CD4-positive, alpha-beta T cell treated with Interleukin-21 for 1 hour (primary cell): ENCODE measurements around the gene MED8.

Experiments used
- DNase-seq: peaks from one replicate; pipeline ENCODE4 v3.0.0-alpha.2; 2020

Gene MED8

GRCh38 chr1:43389326-43390313, at the start of gene MED8, which contains the start of gene SZT2:
TSS of gene MED8 (minus strand) at chr1:43389800. CDS start at chr1:43389764, 36 bp downstream.
TSS of gene SZT2 (plus strand) at chr1:43389899. CDS start at chr1:43389969, 70 bp downstream.
- peak; percentile 95 for DNase-seq

GRCh38 chr1:43438953-43439581, 49.5 kb upstream of the MED8 start:
- no peak for DNase-seq

GRCh38 chr1:43438576-43438952, 49.0 kb upstream of the MED8 start:
- no peak for DNase-seq

- DNase-seq: no peak
Observed at GRCh38 chr1:43438006-43438405, 48.4 kb upstream of the MED8 start.

- DNase-seq: no peak
Observed at GRCh38 chr1:43437031-43437973, 47.7 kb upstream of the MED8 start.

- DNase-seq: no peak
Observed at GRCh38 chr1:43436371-43436770, 46.8 kb upstream of the MED8 start.

GRCh38 chr1:43435146-43436145, 45.8 kb upstream of the MED8 start:
- DNase-seq: no peak

- no peak for DNase-seq
Observed at GRCh38 chr1:43434256-43434655, 44.7 kb upstream of the MED8 start.

- DNase-seq: no peak
Observed at GRCh38 chr1:43432907-43433306, 43.3 kb upstream of the MED8 start.

- no peak for DNase-seq
Observed at GRCh38 chr1:43432171-43432860, 42.7 kb upstream of the MED8 start.

- DNase-seq: no peak
Observed at GRCh38 chr1:43431676-43432075, 42.1 kb upstream of the MED8 start.

GRCh38 chr1:43430831-43431230, 41.2 kb upstream of the MED8 start:
- no peak for DNase-seq

- no peak for DNase-seq
Observed at GRCh38 chr1:43427941-43428340, 38.3 kb upstream of the MED8 start.

GRCh38 chr1:43427524-43427923, 37.9 kb upstream of the MED8 start:
- no peak for DNase-seq

- DNase-seq: no peak
Observed at GRCh38 chr1:43426221-43426620, 36.6 kb upstream of the MED8 start.

GRCh38 chr1:43425045-43425444, 35.4 kb upstream of the MED8 start:
- no peak for DNase-seq

GRCh38 chr1:43423672-43424550, 34.3 kb upstream of the MED8 start:
- peak; percentile 5 for DNase-seq

- no peak for DNase-seq
Observed at GRCh38 chr1:43422995-43423671, 33.5 kb upstream of the MED8 start.
